IMR-90 (cell line): ENCODE data around the gene GRID1.

ENCODE experiments used
- CHD1 ChIP-seq: IDR thresholded peaks from 2 replicates; pipeline ENCODE4 v1.6.1; 2012; ENCODE audit warnings: low read depth, low read length, improper control_type of control experiment
- CTCF ChIP-seq: conservative IDR thresholded peaks from 2 replicates; pipeline ENCODE4 v1.5.1; 2012; ENCODE audit warnings: mild to moderate bottlenecking, low read depth, low read length, improper control_type of control experiment
- ELK1 ChIP-seq: fragments of 150-350 bp; IDR thresholded peaks from 2 replicates; pipeline ENCODE4 v1.6.1; 2016; ENCODE audit warnings: low read depth, mild to moderate bottlenecking, low read length, moderate library complexity, borderline replicate concordance
- MAFK ChIP-seq: IDR thresholded peaks from 2 replicates; pipeline ENCODE4 v1.6.1; 2012; ENCODE audit warnings: low read depth, low read length, improper control_type of control experiment
- POLR2A ChIP-seq: IDR thresholded peaks from 2 replicates; pipeline ENCODE4 v1.6.1; 2012; ENCODE audit warnings: mild to moderate bottlenecking, low read depth, low read length

DNA sequence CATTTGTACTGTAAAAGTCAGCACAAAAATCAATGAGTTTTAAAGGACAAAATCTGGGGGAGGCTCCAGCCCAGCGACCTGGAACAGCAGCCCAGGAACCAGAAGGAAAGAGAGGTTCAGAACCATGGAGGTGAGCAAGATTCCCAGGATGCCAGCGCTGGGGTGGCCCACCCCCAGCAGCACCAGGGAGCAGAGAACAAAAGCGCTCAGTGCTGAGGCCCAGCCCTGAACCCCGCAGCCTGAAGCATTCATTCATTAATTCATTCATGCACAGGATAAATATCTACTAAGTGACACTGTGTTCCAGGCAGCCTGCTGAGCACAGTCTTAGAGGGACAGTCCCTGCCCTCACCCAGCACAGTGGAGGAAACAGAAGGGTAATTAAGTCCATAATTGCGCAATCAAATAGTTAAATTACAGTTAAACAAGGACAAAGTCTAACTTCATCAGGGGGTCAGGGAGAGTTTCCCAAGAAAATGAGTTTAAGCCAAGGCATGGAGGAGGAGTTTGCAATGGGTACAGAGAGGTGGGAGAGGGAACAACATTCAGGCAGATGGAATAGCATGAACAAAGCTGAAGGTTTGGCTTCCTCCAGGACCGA, 202.3 kb downstream of the GRID1 start:
- TF ChIP-seq CTCF (no peak), ELK1 (no peak), MAFK (no peak), POLR2A (no peak), CHD1 (no peak)
